ENCODE results near the gene RPL35.
A peak's percentile ranks its signal among the peaks of the same experiment; 100 is the strongest.

Gene RPL35

DNA sequence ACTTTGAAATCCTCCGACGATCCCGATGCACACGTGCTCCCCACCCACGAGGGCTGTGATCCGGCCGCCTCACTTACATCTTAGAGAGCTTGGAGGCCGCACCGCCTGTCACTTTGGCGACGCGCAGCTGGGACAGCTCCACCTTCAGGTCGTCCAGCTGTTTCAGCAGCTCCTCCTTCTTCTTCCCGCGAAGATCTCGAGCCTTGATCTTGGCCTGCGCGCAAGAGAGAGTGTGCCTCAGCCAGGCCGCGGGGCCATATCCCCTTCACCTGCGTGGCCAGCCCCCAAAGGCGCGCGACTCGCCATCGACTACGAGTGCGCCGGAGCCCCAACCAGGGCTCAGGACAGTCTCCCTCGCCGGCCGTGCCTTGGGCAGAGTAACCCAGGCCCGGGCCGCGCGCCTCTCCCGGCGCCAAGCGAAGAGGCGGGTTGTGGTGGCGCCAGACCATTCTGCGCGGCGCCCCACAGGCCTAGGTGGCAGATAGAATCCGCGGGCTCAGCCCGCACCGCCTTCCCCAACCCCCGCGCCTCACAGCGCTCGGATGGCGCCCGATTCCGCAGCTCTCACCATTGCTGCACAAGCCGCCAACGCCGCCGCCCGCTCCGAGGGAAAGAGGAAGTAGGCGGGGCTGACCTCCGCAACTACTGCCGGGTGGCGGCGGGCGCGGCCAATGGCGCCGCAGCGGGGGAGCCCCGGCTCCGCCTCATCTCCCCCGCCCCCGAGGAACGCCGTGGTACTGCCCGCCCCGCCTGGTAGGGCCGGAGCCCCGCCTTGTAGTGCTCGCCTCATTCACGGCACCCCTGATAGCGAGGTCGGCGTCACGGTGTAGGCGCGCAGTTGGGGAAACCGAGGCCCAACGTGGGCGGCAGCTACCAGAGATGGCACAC is at the start of gene RPL35, which contains the start of gene ARPC5L:
Gene RPL35 (minus strand): TSS at position 616 of the 888 bp plus-strand sequence. CDS start 45 bp downstream, at position 571.
Gene ARPC5L (plus strand): TSS at position 789 of the 888 bp plus-strand sequence. CDS start 7,161 bp downstream, outside the sequence.
- peak; percentile 29; the same call in 1 of the 2 replicates for TF ChIP-seq GATA2 (IDR thresholded peaks at IDR 0.05; ENCODE audit: low read depth, low read length)
- TF ChIP-seq GATA3 (IDR thresholded peaks at IDR 0.05; ENCODE audit: low read depth, low read length), result no peak

DNA sequence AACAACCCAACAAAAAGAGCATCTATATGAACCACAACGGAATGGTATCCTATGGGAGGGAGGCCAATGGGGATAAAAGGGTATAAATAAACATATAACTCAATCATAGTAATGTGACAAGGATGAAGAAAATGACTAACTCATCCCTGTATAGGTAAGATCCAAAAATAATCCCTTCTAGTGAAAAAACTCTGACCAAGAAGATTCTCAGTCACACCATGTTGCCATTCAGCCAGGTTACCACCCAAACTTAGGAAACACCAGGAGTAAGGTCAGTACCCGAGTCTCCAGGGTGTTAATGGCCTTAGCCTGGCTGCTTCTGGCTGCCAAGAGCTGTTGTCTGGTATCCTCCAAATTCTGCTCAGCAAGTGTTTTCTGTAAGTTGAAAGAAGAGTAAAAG is 46.3 kb upstream of the RPL35 start:
- TF ChIP-seq GATA3 (IDR thresholded peaks at IDR 0.05; ENCODE audit: low read depth, low read length) (no peak), GATA2 (IDR thresholded peaks at IDR 0.05; ENCODE audit: low read depth, low read length) (no peak)

- TF ChIP-seq GATA2 (IDR thresholded peaks at IDR 0.05; ENCODE audit: low read depth, low read length), result no peak
- TF ChIP-seq GATA3 (IDR thresholded peaks at IDR 0.05; ENCODE audit: low read depth, low read length), result no peak
These were observed 45.2 kb upstream of the RPL35 start for GRCh38 chr9:124906966-124907365.

- no peak for TF ChIP-seq GATA3 (IDR thresholded peaks at IDR 0.05; ENCODE audit: low read depth, low read length)
- TF ChIP-seq GATA2 (IDR thresholded peaks at IDR 0.05; ENCODE audit: low read depth, low read length), result no peak
These were observed 38.1 kb upstream of the RPL35 start for GRCh38 chr9:124899845-124900244.

GRCh38 chr9:124897570-124898460 is 36.1 kb upstream of the RPL35 start:
- no peak for TF ChIP-seq GATA2 (IDR thresholded peaks at IDR 0.05; ENCODE audit: low read depth, low read length)
- TF ChIP-seq GATA3 (IDR thresholded peaks at IDR 0.05; ENCODE audit: low read depth, low read length), result no peak

DNA sequence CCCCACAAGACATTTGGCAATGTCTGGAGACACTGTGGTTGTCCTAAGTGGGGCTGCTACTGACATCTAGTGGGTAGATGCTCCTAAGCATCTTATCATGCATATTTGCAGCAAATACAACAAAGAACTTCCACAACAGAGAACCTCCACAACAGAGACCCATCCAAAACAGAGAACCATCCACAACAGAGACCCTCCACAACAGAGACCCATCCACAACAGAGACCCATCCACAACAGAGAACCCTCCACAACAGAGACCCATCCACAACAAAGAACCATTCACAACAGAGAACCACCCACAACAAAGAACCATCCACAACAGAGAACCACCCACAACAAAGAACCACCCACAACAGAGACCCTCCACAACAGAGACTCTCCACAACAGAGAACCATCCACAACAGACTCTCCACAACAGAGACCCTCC is 33.0 kb upstream of the RPL35 start:
- no peak for TF ChIP-seq GATA3 (IDR thresholded peaks at IDR 0.05; ENCODE audit: low read depth, low read length)
- TF ChIP-seq GATA2 (IDR thresholded peaks at IDR 0.05; ENCODE audit: low read depth, low read length), result no peak

- TF ChIP-seq GATA2 (IDR thresholded peaks at IDR 0.05; ENCODE audit: low read depth, low read length), result no peak
- TF ChIP-seq GATA3 (IDR thresholded peaks at IDR 0.05; ENCODE audit: low read depth, low read length), result no peak
These were observed 32.4 kb upstream of the RPL35 start for GRCh38 chr9:124894035-124894740.

- TF ChIP-seq GATA2 (IDR thresholded peaks at IDR 0.05; ENCODE audit: low read depth, low read length) (no peak), GATA3 (IDR thresholded peaks at IDR 0.05; ENCODE audit: low read depth, low read length) (no peak)
These were observed 28.4 kb upstream of the RPL35 start for GRCh38 chr9:124890179-124890578.

DNA sequence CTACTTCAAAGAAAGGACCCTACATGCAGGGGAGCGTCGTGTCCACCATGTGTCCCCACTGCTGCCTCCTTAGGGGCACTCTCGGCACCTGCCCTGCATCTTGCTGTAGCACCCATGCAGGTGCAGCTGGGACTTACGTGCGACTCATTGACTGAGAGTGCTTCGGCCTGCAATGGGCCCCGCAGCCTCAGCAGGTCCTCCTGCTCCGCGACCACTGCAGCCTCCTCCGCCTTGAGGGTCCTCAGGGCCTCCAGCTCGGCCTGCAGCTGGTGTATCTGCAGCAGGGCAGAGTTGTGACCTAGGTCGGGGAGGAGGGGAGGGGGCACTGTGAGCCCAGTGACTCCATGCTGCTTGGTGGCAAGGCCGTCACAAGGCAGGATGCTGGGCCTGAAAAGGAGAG is 27.2 kb upstream of the RPL35 start:
- no peak for TF ChIP-seq GATA3 (IDR thresholded peaks at IDR 0.05; ENCODE audit: low read depth, low read length)
- no peak for TF ChIP-seq GATA2 (IDR thresholded peaks at IDR 0.05; ENCODE audit: low read depth, low read length)

- TF ChIP-seq GATA3 (IDR thresholded peaks at IDR 0.05; ENCODE audit: low read depth, low read length) (no peak), GATA2 (IDR thresholded peaks at IDR 0.05; ENCODE audit: low read depth, low read length) (no peak)
These were observed 26.1 kb upstream of the RPL35 start for GRCh38 chr9:124887832-124888231.

- TF ChIP-seq GATA2 (IDR thresholded peaks at IDR 0.05; ENCODE audit: low read depth, low read length) (no peak), GATA3 (IDR thresholded peaks at IDR 0.05; ENCODE audit: low read depth, low read length) (no peak)
These were observed 25.2 kb upstream of the RPL35 start for GRCh38 chr9:124886866-124887492.

DNA sequence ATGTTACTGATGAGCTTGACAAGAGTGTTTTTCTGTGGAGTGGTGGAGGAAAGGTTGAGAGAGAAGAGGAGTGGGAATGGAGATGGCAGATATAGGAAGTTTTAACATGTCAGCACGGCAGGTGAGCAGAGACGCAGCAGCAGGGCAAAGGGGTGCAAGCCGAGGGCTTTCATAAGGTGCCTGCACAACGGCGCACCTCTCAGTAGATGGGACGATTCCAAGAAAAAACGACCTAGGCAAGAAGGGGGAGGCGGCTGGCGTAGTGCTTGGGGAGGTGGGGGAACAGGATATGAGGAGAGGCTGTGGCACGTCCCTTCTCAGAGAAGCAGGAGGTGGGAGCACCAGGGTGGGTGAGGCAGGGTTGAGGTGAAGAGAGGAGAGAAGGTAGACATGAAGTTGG is 24.7 kb upstream of the RPL35 start:
- TF ChIP-seq GATA3 (IDR thresholded peaks at IDR 0.05; ENCODE audit: low read depth, low read length) (no peak), GATA2 (IDR thresholded peaks at IDR 0.05; ENCODE audit: low read depth, low read length) (no peak)

GRCh38 chr9:124885551-124885950 is 23.8 kb upstream of the RPL35 start:
- TF ChIP-seq GATA2 (IDR thresholded peaks at IDR 0.05; ENCODE audit: low read depth, low read length) (no peak), GATA3 (IDR thresholded peaks at IDR 0.05; ENCODE audit: low read depth, low read length) (no peak)
